HCT116 (cell line): ENCODE data around the gene NPFF.

Experiments used
- CTCF ChIP-seq, 3 experiments: fragments of 200-600 bp in 1 of 3; sonication (generic) in 1 of 3; IDR thresholded peaks in 2 of 3; conservative IDR thresholded peaks in 1 of 3; 2 replicates each; pipeline ENCODE4 v1.5.1; 2012 to 2017; ENCODE audit warnings: low read depth in 2 of 3, low read length in 2 of 3, antibody characterized with exemption in 1 of 3, borderline replicate concordance in 1 of 3, control low read depth in 1 of 3, mild to moderate bottlenecking in 1 of 3, mixed read lengths in 1 of 3, mixed run types in 1 of 3, moderate library complexity in 1 of 3; ENCODE audit not compliant: insufficient read depth in 1 of 3
- EZH2phosphoT487 ChIP-seq: fragments of 200-600 bp; IDR thresholded peaks from 2 replicates; pipeline ENCODE4 v1.6.1; 2018; ENCODE audit warnings: antibody characterized with exemption, borderline replicate concordance
- POLR2A ChIP-seq: IDR thresholded peaks from 2 replicates; pipeline ENCODE4 v1.7.0; 2011; ENCODE audit warnings: borderline replicate concordance; ENCODE audit not compliant: insufficient read depth, insufficient read length; ENCODE audit errors: extremely low read depth
- POLR2AphosphoS5 ChIP-seq: IDR thresholded peaks from 2 replicates; pipeline ENCODE4 v1.6.1; 2011; ENCODE audit warnings: mild to moderate bottlenecking, low read depth, low read length, moderate library complexity
- SP1 ChIP-seq: IDR thresholded peaks from 2 replicates; pipeline ENCODE4 v1.6.1; 2012; ENCODE audit warnings: low read depth
- YY1 ChIP-seq: IDR thresholded peaks from 2 replicates; pipeline ENCODE4 v1.6.1; 2011; ENCODE audit warnings: low read length, low read depth, moderate library complexity, mild to moderate bottlenecking; ENCODE audit not compliant: insufficient replicate concordance; ENCODE audit errors: extremely low read depth
- ZNF274 ChIP-seq: fragments of 200-500 bp; sonication (Bioruptor generic); IDR thresholded peaks from 2 replicates; pipeline ENCODE4 v1.6.1; 2014; ENCODE audit warnings: mild to moderate bottlenecking, low read depth, low read length, inconsistent platforms
- TF ChIP-seq, protein P1 (sequence below): IDR thresholded peaks from 2 replicates; pipeline ENCODE4 v1.6.1; 2012

GRCh38 chr12:53467880-53468279 is 39.4 kb downstream of the NPFF start:
- TF ChIP-seq ZNF274 (no peak), POLR2A (no peak), POLR2AphosphoS5 (no peak), CTCF (IDR thresholded peaks at IDR 0.05 in 2 of 3, conservative IDR thresholded peaks at IDR 0.05 in 1 of 3; ENCODE audit: borderline replicate concordance in 1 of 3, insufficient read depth in 1 of 3, low read depth in 2 of 3, low read length in 2 of 3) (no peak), EZH2phosphoT487 (no peak), SP1 (no peak), YY1 (no peak)
- TF ChIP-seq, protein P1, sequence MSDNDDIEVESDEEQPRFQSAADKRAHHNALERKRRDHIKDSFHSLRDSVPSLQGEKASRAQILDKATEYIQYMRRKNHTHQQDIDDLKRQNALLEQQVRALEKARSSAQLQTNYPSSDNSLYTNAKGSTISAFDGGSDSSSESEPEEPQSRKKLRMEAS, result no peak
